SK-N-SH (cell line): ENCODE results near the gene CPNE2.

Experiments
- FOXM1 ChIP-seq: IDR thresholded peaks from 2 replicates; pipeline ENCODE4 v1.4.0; 2012; ENCODE audit warnings: low read depth, mild to moderate bottlenecking
- GABPA ChIP-seq: IDR thresholded peaks from 2 replicates; pipeline ENCODE4 v1.4.0; 2012; ENCODE audit warnings: low read depth, mild to moderate bottlenecking
- RCOR1 ChIP-seq: fragments of 150-350 bp; IDR thresholded peaks from 2 replicates; pipeline ENCODE4 v1.6.1; 2017; ENCODE audit warnings: antibody characterized with exemption, low read length
- RFX5 ChIP-seq: IDR thresholded peaks from 2 replicates; pipeline ENCODE4 v1.6.1; 2012; ENCODE audit warnings: mild to moderate bottlenecking, improper control_type of control experiment, low read length
- TF ChIP-seq, protein P1 (sequence below): fragments of 200-600 bp; sonication (generic); IDR thresholded peaks from 2 replicates; pipeline ENCODE4 v1.6.1; 2017; ENCODE audit warnings: antibody characterized with exemption, mild to moderate bottlenecking, moderate library complexity
- TF ChIP-seq, protein P2 (sequence below): IDR thresholded peaks from 2 replicates; pipeline ENCODE4 v1.4.0; 2012; ENCODE audit warnings: low read depth
- TF ChIP-seq, protein P3 (sequence below): IDR thresholded peaks from 2 replicates; pipeline ENCODE4 v1.4.0; 2012; ENCODE audit warnings: low read depth, borderline replicate concordance

DNA sequence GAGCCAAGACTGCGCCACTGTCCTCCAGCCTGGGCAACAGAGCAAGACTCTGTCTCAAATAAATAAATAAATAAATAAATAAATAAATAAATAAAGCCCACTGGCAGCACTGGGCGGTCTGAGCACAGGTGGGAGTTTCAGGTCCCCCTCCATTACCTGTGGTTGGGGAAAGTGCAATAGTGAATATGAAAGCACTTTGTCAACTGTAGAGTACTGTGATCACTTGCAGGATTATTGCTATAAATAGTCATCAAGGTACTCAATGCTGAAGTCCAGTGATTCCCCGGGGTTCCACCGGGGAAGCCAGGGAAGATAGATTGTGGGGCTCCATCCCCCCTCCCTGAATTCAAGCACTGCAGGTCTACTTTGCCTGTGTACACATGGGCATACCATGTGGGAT is 42.7 kb upstream of the CPNE2 start:
- TF ChIP-seq, protein P1, sequence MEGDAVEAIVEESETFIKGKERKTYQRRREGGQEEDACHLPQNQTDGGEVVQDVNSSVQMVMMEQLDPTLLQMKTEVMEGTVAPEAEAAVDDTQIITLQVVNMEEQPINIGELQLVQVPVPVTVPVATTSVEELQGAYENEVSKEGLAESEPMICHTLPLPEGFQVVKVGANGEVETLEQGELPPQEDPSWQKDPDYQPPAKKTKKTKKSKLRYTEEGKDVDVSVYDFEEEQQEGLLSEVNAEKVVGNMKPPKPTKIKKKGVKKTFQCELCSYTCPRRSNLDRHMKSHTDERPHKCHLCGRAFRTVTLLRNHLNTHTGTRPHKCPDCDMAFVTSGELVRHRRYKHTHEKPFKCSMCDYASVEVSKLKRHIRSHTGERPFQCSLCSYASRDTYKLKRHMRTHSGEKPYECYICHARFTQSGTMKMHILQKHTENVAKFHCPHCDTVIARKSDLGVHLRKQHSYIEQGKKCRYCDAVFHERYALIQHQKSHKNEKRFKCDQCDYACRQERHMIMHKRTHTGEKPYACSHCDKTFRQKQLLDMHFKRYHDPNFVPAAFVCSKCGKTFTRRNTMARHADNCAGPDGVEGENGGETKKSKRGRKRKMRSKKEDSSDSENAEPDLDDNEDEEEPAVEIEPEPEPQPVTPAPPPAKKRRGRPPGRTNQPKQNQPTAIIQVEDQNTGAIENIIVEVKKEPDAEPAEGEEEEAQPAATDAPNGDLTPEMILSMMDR: no peak
- no peak for TF ChIP-seq RCOR1
- TF ChIP-seq FOXM1: no peak
- no peak for TF ChIP-seq GABPA
- TF ChIP-seq, protein P2, sequence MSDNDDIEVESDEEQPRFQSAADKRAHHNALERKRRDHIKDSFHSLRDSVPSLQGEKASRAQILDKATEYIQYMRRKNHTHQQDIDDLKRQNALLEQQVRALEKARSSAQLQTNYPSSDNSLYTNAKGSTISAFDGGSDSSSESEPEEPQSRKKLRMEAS: no peak
- TF ChIP-seq, protein P3, sequence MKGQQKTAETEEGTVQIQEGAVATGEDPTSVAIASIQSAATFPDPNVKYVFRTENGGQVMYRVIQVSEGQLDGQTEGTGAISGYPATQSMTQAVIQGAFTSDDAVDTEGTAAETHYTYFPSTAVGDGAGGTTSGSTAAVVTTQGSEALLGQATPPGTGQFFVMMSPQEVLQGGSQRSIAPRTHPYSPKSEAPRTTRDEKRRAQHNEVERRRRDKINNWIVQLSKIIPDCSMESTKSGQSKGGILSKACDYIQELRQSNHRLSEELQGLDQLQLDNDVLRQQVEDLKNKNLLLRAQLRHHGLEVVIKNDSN: no peak
- TF ChIP-seq RFX5: no peak
